Glomerular endothelial cell (primary cell): Measurements from ENCODE around the gene C12orf43. TPM values are rescaled to one million over a fixed set of nuclear protein-coding genes. Genes with fewer than 3 reads are reported as not detected.

Experiments used
- DNase-seq: peaks from one replicate; pipeline ENCODE4 v3.0.0-alpha.2; 2011; ENCODE audit warnings: low read depth, low spot score; ENCODE audit errors: extremely low read depth
- total RNA-seq: library from RNA; depleted of rRNA; stranded (reverse); fragments of >200 nt; gene quantifications from 2 replicates; pipeline ENCODE4 v1.2.3, GENCODE V29; 2015

C12orf43 gene
- total RNA-seq, 1 donor from 2014 or later = 18.0 TPM

GRCh38 chr12:121033625-121034349 is 17.5 kb upstream of the C12orf43 start:
- DNase-seq = no peak

- DNase-seq = no peak
Observed at GRCh38 chr12:121030576-121031212, 14.4 kb upstream of the C12orf43 start.

- no peak for DNase-seq
Observed at GRCh38 chr12:121026274-121027045, 10.2 kb upstream of the C12orf43 start.

- DNase-seq = no peak
Observed at GRCh38 chr12:121025442-121026226, 9.3 kb upstream of the C12orf43 start.

GRCh38 chr12:121023799-121024198 is 7.5 kb upstream of the C12orf43 start:
- no peak for DNase-seq

- no peak for DNase-seq
Observed at GRCh38 chr12:121022713-121023112, 6.4 kb upstream of the C12orf43 start.

GRCh38 chr12:121021754-121022153 is 5.5 kb upstream of the C12orf43 start:
- DNase-seq = no peak

GRCh38 chr12:121018860-121019617 is 2.8 kb upstream of the C12orf43 start:
- DNase-seq = no peak

- DNase-seq = no peak
Observed at GRCh38 chr12:121017966-121018491, 1.7 kb upstream of the C12orf43 start.

GRCh38 chr12:121013715-121014114 is 2.6 kb downstream of the C12orf43 start:
- no peak for DNase-seq

GRCh38 chr12:121011820-121012219 is 4.5 kb downstream of the C12orf43 start:
- DNase-seq = no peak

GRCh38 chr12:121010860-121011259 is 5.4 kb downstream of the C12orf43 start:
- DNase-seq = no peak

GRCh38 chr12:121009741-121010140 is 6.5 kb downstream of the C12orf43 start:
- DNase-seq = no peak

- no peak for DNase-seq
Observed at GRCh38 chr12:121008347-121009098, 7.8 kb downstream of the C12orf43 start.

- no peak for DNase-seq
Observed at GRCh38 chr12:121005346-121005815, 10.9 kb downstream of the C12orf43 start.

GRCh38 chr12:121004253-121004815 is 12.0 kb downstream of the C12orf43 start:
- no peak for DNase-seq

GRCh38 chr12:121003650-121004049 is 12.6 kb downstream of the C12orf43 start:
- no peak for DNase-seq

- no peak for DNase-seq
Observed at GRCh38 chr12:121001841-121002483, 14.3 kb downstream of the C12orf43 start.
